Central memory CD4-positive, alpha-beta T cell (primary cell): ENCODE data around the gene CDC5L.

Experiments
- DNase-seq: peaks from one replicate; pipeline ENCODE4 v3.0.0; 2022

The CDC5L gene

DNA sequence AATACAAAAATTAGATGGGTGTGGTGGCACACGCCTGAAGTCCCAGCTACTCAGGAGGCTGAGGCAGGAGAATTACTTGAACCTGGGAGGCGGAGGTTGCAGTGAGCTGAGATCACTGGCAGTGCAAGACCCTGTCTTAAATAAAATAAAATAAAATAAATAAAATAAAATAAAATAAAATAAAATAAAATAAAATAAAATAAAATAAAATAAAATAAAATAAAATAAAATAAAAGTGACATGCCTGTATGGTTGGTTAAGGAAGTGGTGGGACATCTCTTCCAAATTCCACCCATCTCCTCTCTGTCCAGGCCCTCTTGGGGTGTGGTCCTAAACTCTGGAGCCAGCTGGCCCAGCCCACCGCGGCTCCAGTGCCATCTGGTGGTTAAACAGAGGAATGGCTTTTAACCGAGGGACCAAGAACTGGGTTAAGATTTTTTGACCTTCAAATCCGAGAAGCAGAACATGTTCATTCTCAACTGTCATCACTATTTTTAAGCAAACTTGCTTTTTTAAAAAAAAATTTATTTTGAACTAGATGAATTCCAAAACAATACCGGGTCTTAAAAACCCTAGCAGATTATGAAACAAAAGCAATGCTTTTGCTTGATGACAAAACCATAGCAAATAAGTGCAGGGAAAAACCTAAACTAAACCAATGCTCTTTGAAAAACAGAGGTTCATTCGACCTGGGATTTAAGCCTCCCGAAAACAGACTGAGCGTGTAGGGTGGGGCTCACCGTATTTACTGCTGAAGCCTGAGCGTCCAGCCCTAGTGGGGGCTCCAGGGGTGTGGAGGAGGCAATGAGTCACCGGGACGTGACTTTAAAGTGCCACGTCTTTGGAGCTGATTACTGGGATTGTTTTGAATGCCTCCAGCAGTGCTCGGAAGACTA lies 68.8 kb downstream of the CDC5L start:
- DNase-seq: peak; percentile 23

DNA sequence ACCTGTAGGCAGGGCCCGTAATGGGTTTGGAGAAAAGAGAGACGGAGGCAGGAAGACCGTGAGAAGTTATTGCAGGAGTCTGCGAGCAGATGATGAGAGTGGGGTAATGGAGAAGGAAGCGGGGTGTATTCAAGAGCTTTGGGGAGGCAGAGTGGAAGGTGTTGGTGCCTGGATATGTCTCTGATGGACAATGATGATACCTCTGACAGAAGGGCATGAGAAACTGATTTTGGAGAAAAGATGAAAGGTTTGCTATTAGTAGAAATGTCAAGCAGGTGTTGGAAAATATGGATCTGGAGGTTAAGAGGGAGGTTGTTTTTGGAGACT lies 69.4 kb downstream of the CDC5L start:
- no peak for DNase-seq

DNA sequence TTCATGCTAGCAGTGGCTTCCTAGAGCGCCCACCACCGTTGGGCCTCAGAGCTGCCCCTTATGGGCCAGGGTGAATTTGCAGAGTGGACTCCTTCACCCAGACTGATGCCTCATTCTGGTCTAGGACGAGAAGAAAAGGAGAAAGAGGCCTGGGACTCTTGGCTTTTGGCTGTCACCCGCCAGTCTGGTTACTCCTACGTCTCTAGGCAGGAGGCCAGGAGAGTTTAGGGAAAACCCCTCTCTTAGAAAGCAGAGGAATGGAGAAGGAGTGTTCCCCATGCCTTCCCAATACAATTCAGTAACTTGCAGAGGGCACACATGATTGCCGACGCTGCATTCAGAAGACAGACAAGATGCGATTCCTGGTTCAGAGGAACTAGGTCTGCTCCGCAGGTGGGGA lies 70.1 kb downstream of the CDC5L start:
- no peak for DNase-seq

DNA sequence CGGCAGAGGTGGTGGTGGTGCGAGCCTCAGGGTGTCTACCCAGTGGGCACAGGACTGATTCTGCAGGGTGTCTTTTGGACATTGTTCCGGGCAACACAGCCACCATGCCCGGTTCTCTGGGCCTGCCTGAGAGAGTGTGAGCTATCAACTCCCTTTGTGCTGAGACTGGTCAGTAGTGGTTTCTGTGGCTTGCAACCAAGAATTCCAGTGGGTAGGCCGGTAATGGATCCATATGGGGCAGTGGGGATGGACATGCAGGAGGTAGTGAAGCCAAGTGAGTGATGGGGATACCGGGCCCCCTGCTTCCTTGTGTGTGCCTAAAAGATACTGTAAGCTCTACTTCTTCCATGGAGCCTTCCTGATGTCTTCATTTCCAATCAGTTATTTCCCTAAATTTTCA lies 71.0 kb downstream of the CDC5L start:
- no peak for DNase-seq

DNA sequence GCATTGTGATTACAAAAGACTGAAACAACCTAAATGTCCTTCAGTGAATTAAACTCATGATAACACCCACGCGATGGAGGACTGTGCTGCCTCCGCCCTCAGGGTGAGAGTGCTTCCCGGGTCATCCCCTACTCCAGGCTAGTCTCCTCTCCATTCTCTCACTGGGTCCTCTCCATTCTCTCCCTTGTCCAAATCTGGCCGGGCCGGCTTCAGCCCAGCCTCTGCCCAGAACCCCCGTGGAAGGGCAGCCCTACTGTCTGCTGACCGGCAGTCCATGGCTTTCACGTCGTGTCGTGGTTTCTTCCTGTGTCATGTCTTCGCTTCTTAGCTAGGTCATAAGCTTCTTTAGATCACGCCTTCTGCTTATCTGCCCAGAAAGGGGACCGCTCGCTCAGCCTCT lies 74.8 kb downstream of the CDC5L start:
- no peak for DNase-seq

DNA sequence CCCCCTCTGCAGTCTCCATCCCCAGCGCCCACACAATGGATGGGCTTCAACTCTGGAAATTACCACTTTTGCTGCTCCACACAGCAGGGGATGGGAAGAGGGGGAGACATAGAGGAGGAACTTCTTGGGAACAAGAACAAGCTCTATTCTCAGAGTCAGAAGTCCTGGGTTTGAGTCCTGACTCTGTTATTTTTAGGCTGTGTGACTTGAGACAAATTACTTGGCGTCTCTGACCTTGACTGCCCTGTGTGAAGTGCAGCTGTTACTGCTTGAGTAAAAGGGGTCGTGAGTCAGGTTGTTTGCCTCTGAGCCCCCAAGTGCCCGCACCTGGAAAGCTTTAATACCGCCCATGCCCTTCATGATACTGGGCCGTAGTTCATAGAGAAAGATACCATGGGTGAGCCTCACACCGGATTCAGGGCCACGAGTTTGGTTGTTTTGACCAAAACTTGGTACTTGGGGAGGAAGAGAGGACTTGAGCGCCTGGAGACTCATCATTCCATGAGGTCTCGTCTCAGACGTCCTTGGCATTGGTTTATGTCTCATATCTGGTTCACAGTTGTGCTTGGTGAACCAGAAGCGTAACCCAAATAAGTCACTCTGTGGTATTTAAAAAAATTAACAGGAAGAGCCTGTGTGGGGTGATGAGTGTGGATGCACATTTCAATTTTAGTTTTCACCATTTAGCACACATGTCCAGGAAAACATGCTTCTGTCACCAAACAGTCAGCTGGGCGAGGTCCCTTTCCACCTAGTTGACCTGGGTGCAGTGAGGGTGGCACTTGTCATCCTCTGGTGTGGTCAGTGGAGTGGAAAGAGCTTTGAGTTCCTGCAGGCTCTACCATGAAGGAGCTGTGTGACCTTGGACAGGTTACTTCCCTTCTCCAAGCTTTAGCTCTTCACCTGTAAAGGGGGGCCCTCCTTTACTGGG lies 75.6 kb downstream of the CDC5L start:
- DNase-seq: no peak

DNA sequence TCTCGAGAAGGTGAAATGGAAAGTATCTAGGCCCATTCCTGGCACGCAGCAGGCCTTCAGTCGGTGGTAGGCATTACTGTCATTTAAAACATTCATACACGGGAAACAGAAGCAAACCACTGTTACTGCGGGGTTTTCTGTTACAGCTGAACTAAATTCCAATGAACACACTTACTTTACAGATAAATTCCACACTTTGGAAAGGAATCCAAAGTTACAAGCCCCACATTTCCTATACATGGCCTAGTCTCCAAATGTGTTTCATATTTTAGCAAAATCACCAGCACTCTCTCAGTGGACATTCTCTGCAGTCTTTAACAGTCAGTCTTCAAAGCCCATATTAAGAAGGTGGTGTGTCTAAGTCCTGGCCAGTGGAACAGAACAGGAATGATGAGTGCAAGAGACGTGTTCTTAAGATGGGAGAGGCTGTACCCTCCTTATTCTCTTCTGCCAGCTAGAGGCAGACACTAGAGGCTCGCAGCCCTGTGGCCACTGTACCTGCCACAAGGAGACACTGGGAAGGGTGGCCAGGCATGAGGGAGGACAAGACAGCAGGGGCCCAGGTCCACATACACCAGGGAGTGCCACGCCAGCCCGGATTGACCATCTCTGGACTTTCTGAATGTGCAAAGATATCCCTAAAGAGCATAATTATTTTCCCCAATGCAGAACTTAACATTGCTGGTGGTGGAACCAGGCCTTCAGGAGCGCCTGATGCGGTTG lies 76.4 kb downstream of the CDC5L start:
- DNase-seq: no peak

DNA sequence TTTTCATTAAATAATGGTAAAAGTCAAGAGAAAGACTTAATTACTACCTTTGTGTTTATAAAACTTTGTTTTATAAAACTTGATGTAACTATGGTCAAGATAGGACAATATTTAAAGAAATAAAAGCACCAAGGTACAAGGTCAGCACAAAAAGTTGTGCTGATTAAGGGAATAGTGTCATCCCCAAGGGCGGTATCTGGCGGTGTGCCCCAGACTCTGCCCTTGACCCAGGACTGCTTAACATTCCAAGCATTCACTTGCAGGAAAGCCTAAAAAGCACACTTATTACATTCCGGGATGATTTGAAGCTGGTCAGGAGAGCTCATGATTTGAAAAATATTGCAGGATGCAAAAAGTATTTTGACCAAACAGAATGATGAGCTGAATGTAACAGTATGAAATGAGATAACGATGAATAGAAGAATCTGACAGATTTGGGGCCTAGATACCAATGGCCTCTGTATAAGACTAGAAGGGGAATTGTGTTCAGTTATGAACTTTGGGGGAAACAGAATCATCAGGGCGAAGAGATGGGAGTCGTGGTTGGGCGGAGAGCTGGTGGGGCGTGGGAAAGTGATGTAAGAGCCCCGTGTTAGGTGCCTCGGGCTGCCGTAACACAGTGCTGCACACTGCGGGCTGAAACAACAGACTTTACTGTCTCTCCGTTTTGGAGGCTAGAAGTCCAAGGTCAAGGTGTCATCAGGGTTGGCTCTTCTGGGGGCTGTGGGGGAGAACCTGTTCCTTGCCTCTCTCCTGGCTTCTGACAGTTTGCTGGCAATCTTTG lies 77.2 kb downstream of the CDC5L start:
- DNase-seq: no peak

DNA sequence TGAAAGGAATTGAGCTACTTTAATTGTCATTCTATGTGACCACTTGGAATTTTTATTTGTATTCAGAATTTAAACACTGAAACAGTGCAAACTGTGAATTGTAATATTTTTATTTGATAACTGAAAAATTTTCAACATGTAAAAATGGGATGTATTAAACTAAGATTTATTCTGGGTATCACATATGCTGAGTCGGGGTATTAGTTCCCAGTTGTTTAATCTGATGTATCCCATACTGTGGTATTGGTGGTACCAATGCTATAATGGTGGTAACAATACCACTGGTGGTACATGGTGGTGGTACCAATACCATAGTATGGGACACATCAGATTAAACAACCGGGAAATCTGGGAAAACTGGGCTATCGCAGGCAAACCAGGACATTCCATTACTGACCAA lies 79.4 kb downstream of the CDC5L start:
- DNase-seq: no peak

DNA sequence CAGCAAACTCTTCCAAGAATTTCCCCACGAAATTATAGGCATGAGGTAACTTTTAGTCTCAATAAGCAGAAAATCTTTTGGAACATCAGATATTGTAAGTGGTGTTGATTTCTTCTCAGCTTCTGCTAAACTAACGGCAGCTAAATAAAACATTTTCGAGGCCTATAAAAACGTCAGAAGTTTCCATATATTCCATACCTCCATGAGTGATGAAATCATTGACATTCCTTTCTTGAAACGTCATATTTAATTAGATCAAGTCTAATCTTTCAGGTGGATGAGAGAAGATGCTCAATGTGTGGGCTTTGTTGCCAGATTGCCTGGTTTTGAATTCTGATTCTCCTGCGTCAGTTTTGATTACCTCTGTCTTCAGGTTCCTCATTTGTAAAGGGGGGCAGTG lies 81.3 kb downstream of the CDC5L start:
- DNase-seq: no peak

DNA sequence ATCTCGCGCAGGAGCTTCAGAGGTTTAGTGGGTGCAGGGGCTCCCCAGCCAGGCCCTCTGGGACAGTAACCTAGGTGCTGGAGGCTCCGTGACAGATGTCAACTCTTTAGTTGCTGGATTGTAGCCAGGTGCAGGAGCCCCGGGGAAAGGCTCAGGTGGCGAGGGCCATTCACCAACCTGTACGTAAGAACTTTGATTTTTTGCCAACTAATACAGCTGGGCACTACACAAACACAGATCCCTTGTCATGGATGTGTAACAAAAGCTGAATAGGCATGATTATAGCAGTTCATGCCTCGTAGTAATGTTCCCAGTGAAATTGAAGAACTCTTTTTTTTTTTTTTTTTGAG lies 82.6 kb downstream of the CDC5L start:
- no peak for DNase-seq

DNA sequence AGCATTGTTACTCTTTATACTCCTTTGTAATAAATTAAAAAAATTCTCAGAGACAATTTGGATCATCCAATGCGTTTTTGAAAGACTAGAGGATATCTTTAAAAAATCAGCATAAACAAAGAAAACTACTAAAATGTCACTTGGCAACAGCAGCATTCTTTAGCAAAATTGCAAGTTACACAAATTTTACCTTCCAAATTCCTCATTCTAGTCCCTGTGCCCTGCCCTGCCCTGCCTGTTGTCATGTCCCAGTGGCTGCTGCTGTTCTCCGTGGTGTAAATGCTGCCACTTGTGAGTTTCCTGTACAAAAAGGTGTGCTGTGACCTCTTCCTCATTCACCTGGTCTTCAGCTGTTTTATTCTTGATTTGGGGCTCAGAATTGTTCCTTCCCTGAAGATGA lies 83.2 kb downstream of the CDC5L start:
- DNase-seq: no peak

DNA sequence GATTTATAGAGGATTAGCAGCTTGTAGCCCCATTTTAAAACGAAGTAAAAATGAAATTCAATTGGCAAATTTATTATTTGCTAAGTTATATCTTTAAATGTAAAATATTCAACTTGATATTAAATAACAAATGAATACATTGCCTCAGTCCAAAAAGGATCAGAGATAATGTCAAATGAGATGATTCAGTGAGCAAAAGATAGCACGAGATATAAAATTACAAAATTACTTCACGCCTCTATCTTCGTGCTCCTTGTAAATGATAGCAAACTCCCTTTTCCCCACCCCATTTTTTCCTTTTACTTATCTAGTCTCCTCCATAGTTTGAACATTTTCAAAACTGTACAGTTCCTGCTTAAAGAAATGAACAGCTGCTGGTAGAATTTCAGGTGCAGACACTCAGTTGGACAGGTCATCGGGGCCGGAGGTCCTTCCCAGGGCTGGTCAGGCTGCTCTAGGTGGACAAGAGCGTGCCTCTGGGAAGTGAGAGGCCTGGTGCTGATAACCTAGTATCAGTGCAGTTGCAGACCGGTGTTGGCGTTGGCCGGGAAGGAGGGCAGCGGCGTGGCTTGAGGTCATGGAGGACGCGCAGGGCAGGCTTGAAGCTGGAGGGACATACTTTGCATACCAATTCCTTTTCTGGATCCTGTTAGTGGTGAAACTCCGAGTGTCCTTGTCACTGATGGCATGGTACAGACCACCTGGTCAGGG lies 83.9 kb downstream of the CDC5L start:
- no peak for DNase-seq

DNA sequence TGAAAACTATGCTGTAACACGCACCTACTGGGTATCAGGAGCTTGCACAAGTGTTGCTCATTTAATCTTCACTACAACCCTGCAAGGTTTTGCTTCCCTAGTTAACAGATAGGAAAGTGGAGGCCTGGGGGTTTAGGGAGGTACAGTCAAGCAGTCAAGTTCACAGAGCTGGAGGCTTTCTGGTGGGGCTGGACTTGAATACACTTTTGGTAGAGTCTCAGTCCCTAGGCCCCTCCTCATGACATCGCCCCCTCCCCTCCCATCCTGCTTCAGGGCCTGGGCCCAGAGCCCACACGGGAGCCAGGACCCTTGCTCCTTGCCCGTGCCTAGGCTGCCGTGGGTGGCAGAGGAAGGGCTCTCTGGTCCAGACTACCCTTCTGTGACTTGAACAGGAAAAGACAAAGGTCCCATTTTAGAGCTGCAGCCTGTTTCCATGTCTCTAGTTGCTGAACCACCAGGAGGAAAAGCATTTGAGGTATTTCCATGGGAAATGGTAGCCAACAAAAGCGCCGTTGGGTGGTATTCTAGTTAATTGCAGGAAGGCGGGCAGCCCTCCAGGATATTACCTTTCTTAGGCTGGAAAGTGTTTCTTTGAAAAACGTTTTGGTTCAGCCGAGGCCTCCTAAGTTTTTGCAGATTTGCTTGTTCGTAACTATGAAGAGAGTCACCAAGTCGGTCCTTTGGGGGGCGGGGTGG lies 84.9 kb downstream of the CDC5L start:
- DNase-seq: no peak

DNA sequence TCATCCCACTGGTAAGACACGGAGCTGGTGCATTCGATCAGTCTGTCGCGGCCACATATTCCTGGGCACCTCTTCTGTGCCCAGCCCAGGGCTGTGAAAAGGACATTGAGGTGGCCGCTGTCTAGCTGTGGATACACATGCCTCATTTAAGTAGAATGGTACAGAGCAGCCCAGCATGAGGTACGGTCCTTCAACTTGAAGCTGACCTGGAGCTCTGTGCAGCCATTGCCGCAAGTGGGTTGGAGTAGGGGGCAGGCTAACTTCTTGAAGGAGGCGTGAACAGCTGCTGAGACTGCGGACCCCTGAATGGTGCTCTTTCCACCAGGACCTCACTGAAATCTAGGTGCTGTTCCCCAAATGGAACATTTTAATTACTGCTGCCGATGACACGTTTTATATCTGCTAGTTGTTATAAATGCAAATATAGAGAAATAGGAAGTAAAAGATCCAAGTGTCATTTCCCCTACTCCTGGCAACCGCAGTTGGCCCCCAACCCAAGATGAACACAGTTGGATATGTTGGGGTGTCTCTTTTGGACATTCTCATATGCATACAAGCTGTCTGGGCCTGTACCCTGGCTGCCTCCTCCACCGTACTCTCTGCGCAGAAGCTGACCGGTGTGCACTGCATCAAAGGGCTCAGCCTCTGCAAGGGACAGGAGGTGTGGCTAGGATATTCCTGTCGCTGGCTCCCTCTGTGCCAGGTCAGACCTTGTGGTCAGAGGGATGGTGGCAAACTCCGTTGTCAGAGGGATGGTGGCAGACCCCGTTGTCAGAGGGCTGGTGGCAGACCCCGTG lies 86.1 kb downstream of the CDC5L start:
- no peak for DNase-seq

DNA sequence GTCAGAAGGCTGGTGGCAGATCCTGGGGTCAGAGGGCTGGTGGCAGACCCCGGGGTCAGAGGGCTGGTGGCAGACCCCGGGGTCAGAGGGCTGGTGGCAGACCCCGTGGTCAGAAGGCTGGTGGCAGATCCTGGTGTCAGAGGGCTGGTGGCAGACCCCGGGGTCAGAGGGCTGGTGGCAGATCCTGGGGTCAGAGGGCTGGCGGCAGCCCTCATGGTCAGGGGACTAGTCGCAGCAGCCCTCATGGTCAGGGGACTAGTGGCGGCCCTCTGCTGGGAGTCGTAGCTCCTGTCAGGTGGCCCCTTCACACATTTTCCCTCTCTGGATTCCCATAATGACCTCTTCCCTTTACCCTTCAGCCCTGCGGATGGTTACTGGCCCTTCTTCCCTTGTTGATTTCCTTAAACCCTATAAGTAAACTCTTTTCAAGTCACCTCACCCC lies 86.7 kb downstream of the CDC5L start:
- no peak for DNase-seq

DNA sequence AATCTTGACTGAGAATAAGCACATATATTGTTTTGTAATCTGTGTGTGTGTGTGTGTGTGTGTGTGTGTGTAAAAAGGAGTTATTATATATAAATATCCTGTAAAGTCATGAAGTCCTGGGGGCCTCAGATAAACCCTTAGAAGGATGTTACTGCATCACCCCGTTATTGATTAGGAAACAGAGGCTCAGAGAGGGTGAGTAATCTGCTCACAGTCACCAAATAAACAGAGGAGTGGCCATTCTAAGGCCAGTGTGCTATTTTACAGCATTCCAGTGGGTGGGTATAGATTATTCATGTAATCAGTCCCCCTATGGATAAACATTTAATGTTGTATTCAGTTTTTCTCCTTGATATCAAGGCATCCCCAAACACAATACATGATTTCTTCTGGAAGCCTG lies 87.1 kb downstream of the CDC5L start:
- DNase-seq: no peak

DNA sequence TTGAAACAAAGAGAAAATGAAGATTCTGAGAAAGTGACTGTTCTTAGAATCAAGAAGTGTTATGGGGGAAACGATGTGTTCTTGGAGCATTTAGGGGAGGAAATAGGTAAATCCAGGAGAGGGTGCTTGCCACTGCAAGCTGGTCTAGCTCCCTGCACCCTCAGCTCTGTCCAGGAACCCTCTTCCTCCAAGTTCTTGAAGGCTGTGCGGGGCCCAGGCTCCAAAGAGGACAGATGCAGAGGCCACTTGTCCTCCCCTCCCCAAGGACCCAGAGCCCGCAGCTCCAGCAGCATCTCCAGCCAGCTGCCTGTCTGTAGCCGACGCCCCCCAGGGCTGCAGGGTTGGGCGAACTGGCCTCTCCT lies 87.9 kb downstream of the CDC5L start:
- no peak for DNase-seq

DNA sequence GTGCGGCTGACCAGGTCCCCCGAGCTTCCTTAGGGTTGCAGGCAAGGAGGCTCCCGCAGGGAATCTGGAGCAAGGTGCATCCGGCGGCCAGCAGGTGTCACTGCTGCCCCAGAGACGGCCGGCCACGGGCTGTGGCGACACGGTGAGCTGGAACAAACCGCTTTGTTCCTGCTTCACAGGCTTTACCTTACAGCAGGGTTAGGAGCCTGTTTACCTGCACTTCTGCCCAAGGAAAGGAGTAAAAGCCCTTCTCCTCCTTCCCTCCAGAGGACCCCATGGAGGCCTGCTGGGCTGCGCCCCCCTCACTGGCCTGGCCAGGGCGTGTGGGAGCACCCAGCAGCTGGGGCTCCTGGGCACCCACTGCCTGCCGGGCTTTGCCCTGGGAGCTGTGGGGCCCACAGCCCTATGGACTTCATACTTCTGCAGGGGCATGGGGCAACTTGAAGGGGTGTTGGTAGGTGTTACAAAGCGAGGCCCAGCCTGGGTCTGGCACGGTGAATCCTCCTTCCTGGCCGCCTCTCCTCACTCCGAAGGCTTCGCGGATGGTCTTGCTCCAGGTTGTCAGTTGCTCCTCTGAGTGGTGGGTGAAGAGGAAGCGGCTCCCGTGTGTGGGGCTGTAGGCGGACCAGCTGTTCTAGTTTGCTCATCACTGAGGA lies 88.4 kb downstream of the CDC5L start:
- peak; percentile 49 for DNase-seq

DNA sequence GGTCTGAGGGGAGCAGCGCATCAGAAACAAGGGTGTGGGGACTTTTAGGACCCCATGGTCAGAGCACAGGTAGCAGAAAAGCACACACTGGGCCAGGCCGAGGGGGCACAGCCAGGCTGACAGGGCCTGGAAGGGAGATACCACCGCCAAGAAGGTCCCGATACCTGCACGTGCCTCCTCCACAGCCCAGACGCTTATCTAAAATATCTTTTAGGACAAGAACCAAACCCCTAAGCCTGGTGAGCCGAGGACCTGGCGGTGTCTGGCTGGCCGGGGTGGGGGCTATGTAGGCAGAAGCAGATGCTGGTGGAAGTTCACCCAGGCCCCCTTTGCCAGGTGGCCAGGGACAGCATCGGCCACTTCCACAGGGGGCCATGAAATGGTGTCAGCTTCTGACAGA lies 89.3 kb downstream of the CDC5L start:
- no peak for DNase-seq
